Activated CD8-positive, alpha-beta memory T cell treated with anti-CD3 and anti-CD28 coated beads for 36 hours (primary cell): Measurements from ENCODE around the gene PDE11A. TPM values are rescaled to one million over a fixed set of nuclear protein-coding genes. Genes with fewer than 3 reads are reported as not detected.
"Not testable (repeated sequence)": the region's sequence is repeated elsewhere in the genome, so short reads cannot be mapped to it uniquely, and the experiment has no call there.

Source experiments
- CTCF ChIA-PET: fragments of 350-600 bp; sonication (Branson Sonifier 250); formaldehyde crosslinking; loops from one replicate; lab custom pipeline; 2021; ENCODE audit warnings: antibody characterized with exemption; lab: Charles Lee
- POLR2A ChIA-PET: fragments of 350-600 bp; sonication (Branson Sonifier 250); formaldehyde crosslinking; loops from one replicate; lab custom pipeline; 2021; ENCODE audit warnings: antibody characterized with exemption; lab: Charles Lee
- total RNA-seq, 2 experiments: library from RNA; stranded (reverse); gene quantifications; one replicate each; pipeline ENCODE4 v1.2.3, GENCODE V29; 2021

The PDE11A gene
- total RNA-seq, 2 experiments from 2014 or later, result not detected

- ChIA-PET POLR2A (no interaction called here), CTCF (no interaction called here)
These were observed 3.6 kb upstream of the PDE11A start for GRCh38 chr2:178076130-178076529.

- ChIA-PET POLR2A (no interaction called here), CTCF (interaction anchor here (0.7 kb wide), 1 partner anchor 9 kb away, joined by 4 read pairs; no protein-coding TSS in a partner anchor)
These were observed 2.4 kb upstream of the PDE11A start for GRCh38 chr2:178075006-178075326.

- CTCF ChIA-PET, result interaction anchor here (0.7 kb wide), 1 partner anchor 9 kb away, joined by 4 read pairs; no protein-coding TSS in a partner anchor
These were observed 1.8 kb upstream of the PDE11A start for GRCh38 chr2:178074123-178075005.

GRCh38 chr2:178072000-178072382 lies 586 bp downstream of the PDE11A start:
- ChIA-PET CTCF (no interaction called here), POLR2A (no interaction called here)

More at GRCh38 chr2:178074123-178075005, 1.8 kb upstream of the PDE11A start:
- POLR2A ChIA-PET, result no interaction called here

- POLR2A ChIA-PET, result no interaction called here
These were observed 1.8 kb downstream of the PDE11A start for GRCh38 chr2:178070824-178071223.

GRCh38 chr2:178069551-178069950 lies 3.0 kb downstream of the PDE11A start:
- POLR2A ChIA-PET, result no interaction called here
- CTCF ChIA-PET, result no interaction called here

More at GRCh38 chr2:178070824-178071223, 1.8 kb downstream of the PDE11A start:
- CTCF ChIA-PET, result no interaction called here

- POLR2A ChIA-PET, result no interaction called here
These were observed 3.6 kb downstream of the PDE11A start for GRCh38 chr2:178068823-178069454.

GRCh38 chr2:178066890-178067669 lies 5.5 kb downstream of the PDE11A start:
- CTCF ChIA-PET, result no interaction called here
- POLR2A ChIA-PET, result no interaction called here

More at GRCh38 chr2:178068823-178069454, 3.6 kb downstream of the PDE11A start:
- CTCF ChIA-PET, result no interaction called here

- ChIA-PET POLR2A (no interaction called here), CTCF (no interaction called here)
These were observed 6.3 kb downstream of the PDE11A start for GRCh38 chr2:178066324-178066723.

- ChIA-PET CTCF (no interaction called here), POLR2A (no interaction called here)
These were observed 12.9 kb downstream of the PDE11A start for GRCh38 chr2:178059681-178060080.

GRCh38 chr2:178059111-178059510 lies 13.5 kb downstream of the PDE11A start:
- POLR2A ChIA-PET, result no interaction called here
- CTCF ChIA-PET, result no interaction called here

- POLR2A ChIA-PET, result no interaction called here
- CTCF ChIA-PET, result no interaction called here
These were observed 15.3 kb downstream of the PDE11A start for GRCh38 chr2:178057179-178057680.

- ChIA-PET POLR2A (no interaction called here), CTCF (no interaction called here)
These were observed 16.2 kb downstream of the PDE11A start for GRCh38 chr2:178056345-178056744.

- CTCF ChIA-PET, POLR2A ChIA-PET: not testable (repeated sequence)
These were observed 21.3 kb downstream of the PDE11A start for GRCh38 chr2:178051257-178051656.

- CTCF ChIA-PET, result no interaction called here
- POLR2A ChIA-PET, result no interaction called here
These were observed 25.2 kb downstream of the PDE11A start for GRCh38 chr2:178047391-178047790.

- POLR2A ChIA-PET, result no interaction called here
- CTCF ChIA-PET, result no interaction called here
These were observed 27.7 kb downstream of the PDE11A start for GRCh38 chr2:178044836-178045235.

GRCh38 chr2:178043266-178043665 lies 29.3 kb downstream of the PDE11A start:
- CTCF ChIA-PET, result no interaction called here

GRCh38 chr2:178033583-178033982 lies 39.0 kb downstream of the PDE11A start:
- POLR2A ChIA-PET, CTCF ChIA-PET: not testable (repeated sequence)

More at GRCh38 chr2:178043266-178043665, 29.3 kb downstream of the PDE11A start:
- POLR2A ChIA-PET, result no interaction called here

GRCh38 chr2:178029342-178029741 lies 43.2 kb downstream of the PDE11A start:
- CTCF ChIA-PET, result no interaction called here
- POLR2A ChIA-PET, result no interaction called here
